Activated CD8-positive, alpha-beta T cell treated with anti-CD3 and anti-CD28 coated beads for 36 hours (primary cell): Measurements from ENCODE around the gene SENP2. TPM values are rescaled to one million over a fixed set of nuclear protein-coding genes. Genes with fewer than 3 reads are reported as not detected.
"Not testable (repeated sequence)": the region's sequence is repeated elsewhere in the genome, so short reads cannot be mapped to it uniquely, and the experiment has no call there.

Experiments
- ATAC-seq: fragments of 200-7000 bp; cut with Tn5 transposase; one replicate; pipeline ENCODE4 v1.10.0; 2021; ENCODE audit warnings: mild to moderate bottlenecking, moderate library complexity
- CTCF ChIA-PET: fragments of 350-600 bp; sonication (Branson Sonifier 250); formaldehyde crosslinking; loops from one replicate; lab custom pipeline; 2021; ENCODE audit warnings: antibody characterized with exemption; lab: Charles Lee
- POLR2A ChIA-PET: fragments of 350-600 bp; sonication (Branson Sonifier 250); formaldehyde crosslinking; loops from one replicate; lab custom pipeline; 2021; ENCODE audit warnings: antibody characterized with exemption; lab: Charles Lee
- DNase-seq: peaks from one replicate; pipeline ENCODE4 v3.0.0-alpha.2; 2020
- H3K27ac Mint-ChIP-seq: one replicate; pipeline ENCODE4 v1.8.0; 2021; ENCODE audit warnings: mild to moderate bottlenecking, mixed read lengths
- H3K27me3 Mint-ChIP-seq: one replicate; pipeline ENCODE4 v1.8.0; 2021; ENCODE audit warnings: mixed read lengths
- H3K36me3 Mint-ChIP-seq: one replicate; pipeline ENCODE4 v1.8.0; 2021; ENCODE audit warnings: low read depth, mixed read lengths
- H3K4me1 Mint-ChIP-seq: one replicate; pipeline ENCODE4 v1.8.0; 2021; ENCODE audit warnings: low read depth, mixed read lengths
- H3K4me3 Mint-ChIP-seq: one replicate; pipeline ENCODE4 v1.8.0; 2021; ENCODE audit warnings: mild to moderate bottlenecking, moderate library complexity, mixed read lengths
- H3K9me3 Mint-ChIP-seq: one replicate; pipeline ENCODE4 v1.8.0; 2021; ENCODE audit warnings: mixed read lengths
- intact Hi-C: fragments of 100-400 bp; cut with micrococcal nuclease; formaldehyde crosslinking; loops from one replicate; pipeline ENCODE4 v1.10.0; 2022
- total RNA-seq, 2 experiments: library from RNA; stranded (reverse); gene quantifications; one replicate each; pipeline ENCODE4 v1.2.3, GENCODE V29; 2021
- TF ChIP-seq, protein P1 (sequence below): fragments of 200-600 bp; IDR thresholded peaks from one replicate; pipeline ENCODE4 v1.8.0; 2022; ENCODE audit warnings: antibody characterized with exemption, mild to moderate bottlenecking

SENP2 gene
- total RNA-seq, 2 experiments from 2014 or later: 22.5 to 28.4 TPM

DNA sequence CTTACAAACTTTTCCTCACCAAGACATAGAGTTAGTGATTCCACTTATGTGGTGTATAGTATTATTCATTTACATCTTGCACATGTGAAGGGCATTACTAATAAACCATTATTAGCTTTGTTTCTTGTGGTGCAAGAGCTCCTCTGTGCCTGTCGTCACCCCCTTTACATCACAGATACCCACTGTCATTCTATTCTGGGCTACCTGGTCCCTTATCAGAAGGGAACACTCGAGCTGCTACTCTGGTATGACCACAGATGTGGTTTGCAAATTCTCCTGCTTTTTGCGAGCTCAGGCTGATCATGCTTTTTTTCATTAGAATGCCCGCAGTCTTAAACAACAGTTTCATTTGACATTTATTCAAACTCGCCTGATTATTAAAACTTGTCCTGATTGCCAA, 13.9 kb upstream of the SENP2 start:
- H3K4me1 Mint-ChIP-seq: peaks cover 5% of the 10 kb centered on the region
- ATAC-seq (no peak), DNase-seq (no peak)
- TF ChIP-seq, protein P1, sequence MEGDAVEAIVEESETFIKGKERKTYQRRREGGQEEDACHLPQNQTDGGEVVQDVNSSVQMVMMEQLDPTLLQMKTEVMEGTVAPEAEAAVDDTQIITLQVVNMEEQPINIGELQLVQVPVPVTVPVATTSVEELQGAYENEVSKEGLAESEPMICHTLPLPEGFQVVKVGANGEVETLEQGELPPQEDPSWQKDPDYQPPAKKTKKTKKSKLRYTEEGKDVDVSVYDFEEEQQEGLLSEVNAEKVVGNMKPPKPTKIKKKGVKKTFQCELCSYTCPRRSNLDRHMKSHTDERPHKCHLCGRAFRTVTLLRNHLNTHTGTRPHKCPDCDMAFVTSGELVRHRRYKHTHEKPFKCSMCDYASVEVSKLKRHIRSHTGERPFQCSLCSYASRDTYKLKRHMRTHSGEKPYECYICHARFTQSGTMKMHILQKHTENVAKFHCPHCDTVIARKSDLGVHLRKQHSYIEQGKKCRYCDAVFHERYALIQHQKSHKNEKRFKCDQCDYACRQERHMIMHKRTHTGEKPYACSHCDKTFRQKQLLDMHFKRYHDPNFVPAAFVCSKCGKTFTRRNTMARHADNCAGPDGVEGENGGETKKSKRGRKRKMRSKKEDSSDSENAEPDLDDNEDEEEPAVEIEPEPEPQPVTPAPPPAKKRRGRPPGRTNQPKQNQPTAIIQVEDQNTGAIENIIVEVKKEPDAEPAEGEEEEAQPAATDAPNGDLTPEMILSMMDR: no peak
- H3K9me3 Mint-ChIP-seq: peaks cover 16% of the 10 kb centered on the region
- intact Hi-C loops: loop anchor here (10.0 kb wide), 1 partner anchor 217 kb away; no protein-coding TSS in a partner anchor
- no peaks in the 10 kb centered on the region for H3K27me3 Mint-ChIP-seq
- ChIA-PET POLR2A (no interaction called here), CTCF (interaction anchor here (2.5 kb wide), 1 partner anchor 13 kb away, joined by 11 read pairs; no protein-coding TSS in a partner anchor)
- H3K4me3 Mint-ChIP-seq: no peak overlapping the region
- H3K27ac Mint-ChIP-seq: no peak overlapping the region
- H3K36me3 Mint-ChIP-seq: no peaks in the 10 kb centered on the region

GRCh38 chr3:185575108-185575869, 10.8 kb upstream of the SENP2 start:
- DNase-seq: peak; percentile 54
- H3K4me1 Mint-ChIP-seq, H3K4me3 Mint-ChIP-seq, H3K27me3 Mint-ChIP-seq, POLR2A ChIA-PET, H3K36me3 Mint-ChIP-seq, H3K27ac Mint-ChIP-seq: not testable (repeated sequence)
- intact Hi-C loops: loop anchor here (10.0 kb wide), 1 partner anchor 220 kb away; no protein-coding TSS in a partner anchor
- TF ChIP-seq, protein P1: peak; percentile 74
- ATAC-seq: peak; percentile 89
- H3K9me3 Mint-ChIP-seq: peaks cover 12% of the 10 kb centered on the region
- CTCF ChIA-PET: interaction anchor here (0.7 to 4.2 kb wide), 16 partner anchors 10 to 115 kb away, joined by 3 to 32 read pairs (median 4); partner anchors contain the start of gene SENP2

DNA sequence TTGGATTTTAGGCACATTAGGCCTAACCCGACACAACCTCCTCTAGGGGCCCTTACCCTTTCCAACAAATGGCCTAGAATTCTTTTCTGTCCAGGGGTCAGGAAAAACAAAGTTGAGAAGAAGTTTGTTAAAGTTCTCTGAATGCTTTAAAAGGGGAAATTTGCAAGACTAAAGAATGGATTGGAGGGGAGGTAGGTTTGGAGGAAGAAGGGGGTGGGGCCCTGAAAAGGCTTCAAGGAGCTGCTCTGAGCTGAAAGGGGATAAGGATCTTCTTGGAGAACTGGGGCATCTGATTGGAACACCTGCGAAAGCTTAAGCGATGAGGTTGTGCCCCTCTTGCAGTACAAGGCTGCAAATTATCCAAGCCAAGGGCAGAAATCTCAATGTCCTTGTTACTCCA, 3.9 kb upstream of the SENP2 start:
- Mint-ChIP-seq H3K4me3 (no peak overlapping the region), H3K9me3 (no peaks in the 10 kb centered on the region), H3K36me3 (peaks cover 4% of the 10 kb centered on the region), H3K27ac (no peak overlapping the region), H3K27me3 (no peaks in the 10 kb centered on the region), H3K4me1 (peaks cover 18% of the 10 kb centered on the region)
- POLR2A ChIA-PET: no interaction called here
- intact Hi-C loops: no loop called here
- ATAC-seq (no peak), DNase-seq (no peak)
- CTCF ChIA-PET: interaction anchor here (0.9 kb wide), 1 partner anchor 23 kb away, joined by 3 read pairs; no protein-coding TSS in a partner anchor
- TF ChIP-seq, protein P1: no peak

DNA sequence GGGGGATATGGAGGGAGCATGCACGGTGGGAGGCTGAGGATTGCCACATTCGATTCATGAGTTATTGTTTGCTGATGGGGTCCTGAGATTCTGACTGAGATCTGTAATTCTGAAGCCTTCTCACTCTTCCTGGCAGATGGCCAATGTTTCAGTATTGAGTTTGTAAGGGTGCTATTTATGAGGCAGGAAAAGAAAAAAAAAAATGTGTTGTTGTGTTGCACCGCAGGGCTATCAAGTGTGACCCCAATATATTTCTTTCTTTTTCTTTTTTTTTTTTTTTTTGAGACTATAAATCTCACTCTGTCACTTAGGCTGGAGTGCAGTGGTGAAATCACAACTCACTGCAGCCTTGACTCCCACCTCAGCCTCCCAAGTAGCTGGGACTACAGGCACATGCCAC, 3.2 kb upstream of the SENP2 start:
- no peaks in the 10 kb centered on the region for H3K27me3 Mint-ChIP-seq
- H3K4me3 Mint-ChIP-seq: no peak overlapping the region
- CTCF ChIA-PET: interaction anchor here (0.9 kb wide), 1 partner anchor 24 kb away, joined by 3 read pairs; no protein-coding TSS in a partner anchor
- H3K36me3 Mint-ChIP-seq: peaks cover 4% of the 10 kb centered on the region
- ATAC-seq: no peak
- peaks cover 18% of the 10 kb centered on the region for H3K4me1 Mint-ChIP-seq
- intact Hi-C loops: no loop called here
- no peak overlapping the region for H3K27ac Mint-ChIP-seq
- TF ChIP-seq, protein P1: no peak
- DNase-seq: no peak
- POLR2A ChIA-PET: no interaction called here
- no peaks in the 10 kb centered on the region for H3K9me3 Mint-ChIP-seq

GRCh38 chr3:185583925-185584324, 2.2 kb upstream of the SENP2 start:
- no peak overlapping the region for H3K27ac Mint-ChIP-seq
- no peaks in the 10 kb centered on the region for H3K27me3 Mint-ChIP-seq
- peaks cover 4% of the 10 kb centered on the region for H3K36me3 Mint-ChIP-seq
- intact Hi-C loops: no loop called here
- H3K4me1 Mint-ChIP-seq: peaks cover 25% of the 10 kb centered on the region
- TF ChIP-seq, protein P1: no peak
- ChIA-PET POLR2A (no interaction called here), CTCF (interaction anchor here (1.6 to 4.7 kb wide), 2 partner anchors 9 to 25 kb away, joined by 5 to 32 read pairs; no protein-coding TSS in a partner anchor)
- DNase-seq (no peak), ATAC-seq (no peak)
- no peaks in the 10 kb centered on the region for H3K9me3 Mint-ChIP-seq
- H3K4me3 Mint-ChIP-seq: no peak overlapping the region
